ENCODE results near the gene MALAT1.

The MALAT1 gene

GRCh38 chr11:65540290-65541092 lies 41.6 kb downstream of the MALAT1 start:
- DNase-seq: no peak

GRCh38 chr11:65541093-65541982 lies 42.5 kb downstream of the MALAT1 start:
- no peak for DNase-seq

- DNase-seq: no peak
Observed at GRCh38 chr11:65542738-65543390, 44.0 kb downstream of the MALAT1 start.

- DNase-seq: no peak
Observed at GRCh38 chr11:65545853-65546216, 47.0 kb downstream of the MALAT1 start.

GRCh38 chr11:65546217-65546958 lies 47.5 kb downstream of the MALAT1 start:
- no peak for DNase-seq

DNA sequence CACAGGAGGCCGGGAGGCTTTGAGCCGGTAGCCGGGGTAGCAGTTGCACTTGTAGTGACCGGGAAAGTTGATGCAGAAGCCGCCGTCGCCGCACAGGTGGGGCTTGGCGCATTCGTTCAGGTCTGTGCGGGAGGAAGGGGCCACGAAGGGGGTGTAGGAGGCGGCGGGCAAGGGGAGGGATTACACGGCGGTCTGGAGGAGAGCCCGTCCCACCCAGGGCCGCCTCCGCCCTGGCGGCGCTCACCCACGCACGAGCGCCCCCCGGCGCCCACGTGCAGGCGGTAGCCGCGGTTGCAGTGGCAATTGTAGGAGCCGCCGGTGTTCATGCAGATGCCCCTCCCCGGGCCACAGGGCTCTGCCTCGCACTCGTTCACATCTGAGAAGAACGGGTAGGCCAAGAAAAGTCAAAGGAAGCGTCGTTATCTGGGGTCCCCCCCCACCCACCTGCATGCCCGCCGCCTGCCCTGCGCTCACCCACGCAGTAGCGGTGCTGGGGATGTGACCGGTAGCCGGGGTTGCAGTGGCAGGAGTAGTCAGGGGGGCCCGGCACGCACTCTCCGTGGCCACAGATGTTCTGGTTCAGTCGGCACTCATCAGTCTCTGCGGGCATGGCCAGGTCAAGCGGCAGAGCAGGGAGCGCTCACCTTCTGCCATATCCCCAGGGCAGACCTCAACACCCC lies 48.7 kb downstream of the MALAT1 start:
- DNase-seq: no peak

GRCh38 chr11:65548395-65548794 lies 49.5 kb downstream of the MALAT1 start:
- DNase-seq: no peak

DNA sequence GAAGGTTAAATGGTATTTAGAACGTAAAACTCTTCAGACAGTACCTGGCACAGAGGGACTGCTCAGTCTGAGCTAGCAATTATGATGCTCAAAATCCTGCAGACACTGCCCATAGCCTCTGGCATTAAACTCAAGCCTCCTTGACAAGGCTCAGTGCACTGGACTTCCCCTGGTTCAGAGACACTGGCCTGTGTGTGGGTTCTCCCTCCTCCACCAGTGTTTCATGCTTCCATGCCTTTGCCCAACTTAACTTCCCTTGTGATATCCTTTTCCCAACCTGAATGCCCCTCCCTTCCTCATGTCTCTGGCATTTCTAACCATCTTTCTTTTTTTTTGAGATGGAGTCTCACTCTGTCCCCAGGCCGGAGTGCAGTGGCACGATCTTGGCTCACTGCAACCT lies 50.3 kb downstream of the MALAT1 start:
- DNase-seq: no peak

DNA sequence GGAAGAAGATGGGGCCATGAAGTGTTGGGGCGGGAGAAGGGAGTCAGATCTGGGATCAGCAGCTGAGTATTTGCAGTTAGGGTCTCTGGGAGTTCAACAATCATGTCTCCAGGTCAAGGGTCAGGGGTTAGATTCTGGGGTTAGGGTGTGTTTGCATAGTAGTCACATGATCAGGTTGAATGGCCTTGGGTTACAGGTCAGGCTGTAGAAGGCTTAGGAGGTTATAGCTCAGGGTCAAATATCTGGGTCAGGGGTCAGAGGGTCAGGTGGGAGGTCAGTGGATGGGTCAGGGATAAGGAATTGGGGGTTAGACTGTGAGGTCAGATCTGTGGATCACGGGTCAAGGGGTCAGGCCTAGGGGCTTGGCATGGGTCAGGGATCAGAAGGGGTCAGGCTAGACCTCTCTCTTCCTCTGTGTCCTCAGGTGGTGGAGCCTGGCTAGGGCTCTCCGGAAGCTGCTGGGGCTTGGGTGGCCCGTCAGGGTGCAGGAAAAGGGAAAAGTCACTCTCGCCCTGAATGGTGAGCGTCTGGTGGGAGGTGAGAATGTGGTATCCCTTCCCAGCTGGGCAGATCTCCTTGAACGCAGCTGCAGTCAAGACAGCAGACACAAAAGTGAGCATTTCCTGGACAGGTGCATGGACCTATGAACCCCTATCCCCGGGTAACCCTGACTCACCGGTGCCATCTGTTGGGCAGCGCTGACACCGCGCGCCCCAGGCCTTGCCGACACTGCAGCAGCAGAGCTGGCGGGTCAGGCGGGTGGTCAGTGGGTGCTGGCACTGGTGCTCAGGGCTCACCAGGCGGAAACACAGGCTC lies 52.9 kb downstream of the MALAT1 start:
- DNase-seq: no peak

GRCh38 chr11:65552388-65552951 lies 53.6 kb downstream of the MALAT1 start:
- no peak for DNase-seq

DNA sequence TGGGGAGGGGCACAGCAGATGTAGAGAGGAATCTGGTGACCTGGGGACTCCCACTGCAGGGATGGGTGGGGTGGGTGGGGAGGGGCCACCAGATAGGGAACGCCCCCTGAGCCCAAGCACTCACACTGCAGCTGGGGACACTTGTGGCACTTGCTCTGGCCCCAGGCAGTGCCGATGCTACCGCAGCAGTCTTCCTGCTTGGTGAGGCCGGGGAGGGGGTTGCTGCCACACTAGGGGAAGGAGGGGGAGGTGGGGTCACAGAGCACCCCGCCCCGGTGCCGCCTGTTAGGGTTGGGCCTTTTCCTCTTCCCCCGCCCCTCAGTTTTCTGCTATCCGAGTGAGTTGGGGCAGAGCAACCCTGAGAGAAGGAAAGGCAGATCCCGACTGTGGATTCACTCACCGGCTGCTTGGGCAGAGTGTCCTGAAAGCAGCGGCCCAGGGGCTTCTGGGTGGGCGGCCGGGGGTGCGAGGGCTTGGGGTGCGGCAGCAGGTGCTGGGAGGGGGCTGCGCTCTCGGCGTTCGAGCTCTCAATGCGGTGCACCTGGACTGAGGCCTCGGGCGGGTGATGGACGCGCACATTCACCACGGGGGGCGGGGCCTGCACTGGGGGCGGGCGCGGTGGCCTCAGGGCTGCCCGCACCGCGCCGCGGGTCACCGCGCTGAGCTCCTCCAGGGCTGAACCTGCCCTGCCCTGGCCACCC lies 54.6 kb downstream of the MALAT1 start:
- no peak for DNase-seq

- DNase-seq: no peak
Observed at GRCh38 chr11:65554057-65554818, 55.4 kb downstream of the MALAT1 start.

- no peak for DNase-seq
Observed at GRCh38 chr11:65554842-65555430, 56.1 kb downstream of the MALAT1 start.

DNA sequence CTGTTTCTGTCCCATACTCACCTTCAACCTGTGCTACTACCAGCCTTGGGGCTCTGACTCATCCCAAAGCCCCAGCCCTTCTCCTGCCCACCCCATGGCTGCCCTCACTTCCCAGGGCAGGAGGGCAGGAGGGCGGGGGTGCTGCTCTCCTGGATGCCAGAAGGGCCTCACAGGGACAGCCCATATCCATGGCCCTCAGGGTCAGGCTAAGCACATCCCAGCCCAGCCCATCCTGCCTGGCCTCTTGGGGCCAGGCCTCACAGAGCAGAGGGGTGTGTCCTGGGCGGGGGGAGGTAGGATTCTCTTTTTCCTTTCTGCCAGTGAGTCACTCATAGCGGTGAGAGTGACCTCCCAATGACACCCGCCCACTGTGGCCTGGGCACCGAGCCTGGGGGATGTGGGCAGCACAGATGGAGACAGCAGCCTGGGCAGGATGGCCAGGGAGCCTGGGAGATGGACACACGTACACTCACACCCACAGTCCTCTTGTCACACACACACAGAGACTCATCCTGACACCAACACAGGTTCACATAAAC lies 56.9 kb downstream of the MALAT1 start:
- no peak for DNase-seq

Data from cortex of kidney (tissue), 1 donor.